H9 (cell line): ENCODE measurements around the gene MAD1L1. TPM values are rescaled to one million over a fixed set of nuclear protein-coding genes. Genes with fewer than 3 reads are reported as not detected.

ENCODE experiments used
- DNase-seq: peaks from one replicate; pipeline ENCODE4 v3.0.0-alpha.2; 2017
- H2AFZ ChIP-seq: one replicate; pipeline ENCODE4 v1.6.1; 2013; ENCODE audit warnings: mild to moderate bottlenecking, low read length, control low read depth, moderate library complexity
- H2AK5ac ChIP-seq: 2 replicates; pipeline ENCODE4 v1.6.1; 2013; ENCODE audit warnings: low read length, control low read depth, mixed read lengths; ENCODE audit not compliant: insufficient read length
- H2BK120ac ChIP-seq: one replicate; pipeline ENCODE4 v1.6.1; 2013; ENCODE audit warnings: low read depth, mild to moderate bottlenecking, low read length, control low read depth, inconsistent platforms; ENCODE audit not compliant: poor library complexity, severe bottlenecking
- H2BK12ac ChIP-seq: 2 replicates; pipeline ENCODE4 v1.6.1; 2013; ENCODE audit warnings: low read length, control low read depth, mixed read lengths, low read depth; ENCODE audit not compliant: insufficient read length
- H2BK15ac ChIP-seq: 2 replicates; pipeline ENCODE4 v1.6.1; 2013; ENCODE audit warnings: low read depth, low read length, control low read depth
- H2BK20ac ChIP-seq: one replicate; pipeline ENCODE4 v1.6.1; 2013; ENCODE audit warnings: low read depth, mild to moderate bottlenecking, low read length, control low read depth, inconsistent platforms; ENCODE audit not compliant: poor library complexity, severe bottlenecking
- H2BK5ac ChIP-seq: 2 replicates; pipeline ENCODE4 v1.6.1; 2013; ENCODE audit warnings: low read length, control low read depth, mixed read lengths; ENCODE audit not compliant: insufficient read length
- H3K14ac ChIP-seq: 2 replicates; pipeline ENCODE4 v1.6.1; 2013; ENCODE audit warnings: low read length, control low read depth; ENCODE audit not compliant: insufficient read depth
- H3K18ac ChIP-seq: 2 replicates; pipeline ENCODE4 v1.6.1; 2013; ENCODE audit warnings: low read depth, mild to moderate bottlenecking, mixed read lengths, low read length, control low read depth; ENCODE audit not compliant: insufficient read length
- H3K23ac ChIP-seq: 2 replicates; pipeline ENCODE4 v1.6.1; 2013; ENCODE audit warnings: low read length, control low read depth, mixed read lengths, low read depth; ENCODE audit not compliant: insufficient read length
- H3K23me2 ChIP-seq: 2 replicates; pipeline ENCODE4 v1.6.1; 2013; ENCODE audit warnings: low read depth, mild to moderate bottlenecking, mixed read lengths, low read length, control low read depth; ENCODE audit not compliant: insufficient read length, poor library complexity, severe bottlenecking
- H3K27ac ChIP-seq: 2 replicates; pipeline ENCODE4 v1.5.1; 2013; ENCODE audit warnings: low read length, control low read depth, mixed read lengths, low read depth; ENCODE audit not compliant: insufficient read length
- H3K27me3 ChIP-seq: 2 replicates; pipeline ENCODE4 v1.6.1; 2013; ENCODE audit warnings: low read length, control low read depth, inconsistent platforms; ENCODE audit not compliant: insufficient read depth
- H3K4ac ChIP-seq: 2 replicates; pipeline ENCODE4 v1.6.1; 2013; ENCODE audit warnings: low read depth, mild to moderate bottlenecking, control low read depth, inconsistent platforms, low read length, moderate library complexity
- H3K4me1 ChIP-seq: 2 replicates; pipeline ENCODE4 v1.6.1; 2013; ENCODE audit warnings: low read length, control low read depth, inconsistent platforms; ENCODE audit not compliant: insufficient read depth
- H3K4me2 ChIP-seq: 2 replicates; pipeline ENCODE4 v1.6.1; 2013; ENCODE audit warnings: low read length, control low read depth, mixed read lengths; ENCODE audit not compliant: insufficient read length, insufficient read depth
- H3K56ac ChIP-seq: 2 replicates; pipeline ENCODE4 v1.6.1; 2013; ENCODE audit warnings: low read depth, mild to moderate bottlenecking, mixed read lengths, low read length, control low read depth; ENCODE audit not compliant: insufficient read length
- H3K79me1 ChIP-seq: 2 replicates; pipeline ENCODE4 v1.6.1; 2013; ENCODE audit warnings: low read depth, mild to moderate bottlenecking, moderate library complexity, low read length, control low read depth, inconsistent platforms; ENCODE audit not compliant: insufficient read depth, poor library complexity, severe bottlenecking
- H3K79me2 ChIP-seq: 2 replicates; pipeline ENCODE4 v1.6.1; 2013; ENCODE audit warnings: low read length, control low read depth, inconsistent platforms; ENCODE audit not compliant: insufficient read depth
- H3K9ac ChIP-seq: 2 replicates; pipeline ENCODE4 v1.6.1; 2013; ENCODE audit warnings: low read length, control low read depth, mixed read lengths; ENCODE audit not compliant: insufficient read length; ENCODE audit errors: extremely low read depth
- H3K9me3 ChIP-seq: one replicate; pipeline ENCODE4 v1.6.1; 2013; ENCODE audit warnings: low read depth, low read length, inconsistent platforms; ENCODE audit not compliant: control insufficient read depth
- H3T11ph ChIP-seq: one replicate; pipeline ENCODE4 v1.6.1; 2013; ENCODE audit warnings: mild to moderate bottlenecking, low read length, control low read depth, inconsistent platforms
- H4K20me1 ChIP-seq: one replicate; pipeline ENCODE4 v1.6.1; 2013; ENCODE audit not compliant: control insufficient read depth, insufficient read length, insufficient read depth
- H4K5ac ChIP-seq: 2 replicates; pipeline ENCODE4 v1.6.1; 2013; ENCODE audit warnings: low read depth, mild to moderate bottlenecking, mixed read lengths, low read length, control low read depth; ENCODE audit not compliant: insufficient read length
- H4K8ac ChIP-seq: replicated peaks from 2 replicates; pipeline ENCODE4 v1.6.1; 2013; ENCODE audit warnings: low read length, control low read depth, mixed read lengths, low read depth; ENCODE audit not compliant: insufficient read length
- H4K91ac ChIP-seq: 2 replicates; pipeline ENCODE4 v1.6.1; 2013; ENCODE audit warnings: low read depth, mild to moderate bottlenecking, moderate library complexity, mixed read lengths, low read length, control low read depth; ENCODE audit not compliant: insufficient read length
- H3K27ac Mint-ChIP-seq, 3 experiments: 2 replicates in 2 of 3; 3 replicates in 1 of 3; pipeline ENCODE4 v1.8.0; 2020 to 2021; ENCODE audit warnings: mixed read lengths in 3 of 3, mild to moderate bottlenecking in 1 of 3, moderate library complexity in 1 of 3
- H3K27me3 Mint-ChIP-seq: 2 replicates; pipeline ENCODE4 v1.8.0; 2021; ENCODE audit warnings: low read depth, mild to moderate bottlenecking, moderate library complexity, mixed read lengths
- H3K36me3 Mint-ChIP-seq, 3 experiments: 2 replicates in 2 of 3; 3 replicates in 1 of 3; pipeline ENCODE4 v1.8.0; 2020 to 2021; ENCODE audit warnings: low read depth in 3 of 3, mixed read lengths in 3 of 3; ENCODE audit not compliant: insufficient read depth in 1 of 3
- H3K4me1 Mint-ChIP-seq, 2 experiments: 2 replicates each; pipeline ENCODE4 v1.8.0; 2020; ENCODE audit warnings: mixed read lengths in 2 of 2
- H3K4me3 Mint-ChIP-seq, 2 experiments: 2 replicates in 1 of 2; 3 replicates in 1 of 2; pipeline ENCODE4 v1.8.0; 2020 to 2021; ENCODE audit warnings: mild to moderate bottlenecking in 2 of 2, mixed read lengths in 2 of 2, moderate library complexity in 1 of 2
- H3K9me3 Mint-ChIP-seq, 2 experiments: 2 replicates in 1 of 2; 3 replicates in 1 of 2; pipeline ENCODE4 v1.8.0; 2020; ENCODE audit warnings: mild to moderate bottlenecking in 2 of 2, mixed read lengths in 2 of 2, moderate library complexity in 1 of 2
- WGBS: extraction: QIAGEN DNeasy Blood & Tissue Kit; methylation state at CpG from one replicate; pipeline ENCODE4 v1.1.7; 2013; ENCODE audit warnings: missing lambda C conversion rate, low lambda C conversion rate, mixed read lengths; ENCODE audit not compliant: insufficient read length; ENCODE audit errors: extremely low coverage; 5-methylcytosine and 5-hydroxymethylcytosine counted together
- total RNA-seq: library from RNA; stranded (reverse); gene quantifications from 2 replicates; pipeline ENCODE4 v1.2.1, GENCODE V29; 2021
- TF ChIP-seq, protein P1 (sequence below): fragments of 200-600 bp; sonication (generic); conservative IDR thresholded peaks from 3 replicates; pipeline ENCODE4 v1.8.0; 2021; ENCODE audit warnings: antibody characterized with exemption, mild to moderate bottlenecking

The MAD1L1 gene
- total RNA-seq, 1 experiment from 2014 or later: 39.0 TPM

DNA sequence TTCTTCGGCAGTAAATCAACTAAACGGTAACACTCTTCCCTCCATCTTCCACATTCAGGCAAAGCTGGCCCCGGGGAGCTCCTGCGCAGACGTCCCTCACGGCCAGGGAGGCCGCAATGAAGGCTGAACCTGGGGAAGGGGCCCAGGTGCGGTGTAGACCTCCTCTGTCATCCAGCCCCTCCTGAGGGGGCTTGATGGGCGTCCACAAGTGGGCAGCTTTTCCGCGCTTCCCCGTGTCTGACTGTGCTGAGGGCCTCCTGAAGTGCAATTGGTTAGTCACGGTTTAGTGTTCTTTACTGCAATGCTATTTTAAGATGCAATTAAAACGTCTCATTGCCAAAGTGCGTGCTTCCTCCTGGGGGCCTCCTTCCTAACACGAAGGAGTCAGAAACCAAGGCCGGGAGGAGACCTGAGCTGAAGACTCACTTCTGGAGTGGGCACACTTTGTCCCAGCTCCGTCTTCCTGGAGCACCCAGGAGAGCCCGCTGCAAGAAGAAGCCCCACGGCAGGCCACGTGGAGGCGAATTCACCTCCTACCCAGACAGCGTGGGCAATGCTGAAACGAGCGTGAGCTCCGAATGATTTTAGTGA is 389.4 kb downstream of the MAD1L1 start:
- no peak for DNase-seq
- Histone ChIP-seq H3K23me2 (no peaks in the 10 kb centered on the region), H2BK20ac (no peak overlapping the region), H2AFZ (no peak overlapping the region), H3K79me1 (no peaks in the 10 kb centered on the region), H4K8ac (no peak overlapping the region), H3K23ac (no peak overlapping the region), H3K56ac (no peak overlapping the region), H3K14ac (no peak overlapping the region; the same call in 1 of the 2 replicates), H3K18ac (no peak overlapping the region), H4K5ac (no peak overlapping the region), H2BK120ac (no peak overlapping the region), H2AK5ac (no peak overlapping the region), H3K4me2 (no peak overlapping the region), H2BK12ac (no peak overlapping the region), H3K79me2 (no peaks in the 10 kb centered on the region), H4K20me1 (no peaks in the 10 kb centered on the region), H3K27ac (no peak overlapping the region), H3T11ph (no peak overlapping the region), H3K27me3 (no peaks in the 10 kb centered on the region), H3K9ac (no peak overlapping the region), H3K9me3 (no peaks in the 10 kb centered on the region), H3K4ac (no peak overlapping the region; the same call in 1 of the 2 replicates), H2BK5ac (no peak overlapping the region), H2BK15ac (no peak overlapping the region), H4K91ac (no peak overlapping the region), H3K4me1 (no peaks in the 10 kb centered on the region)
- Mint-ChIP-seq H3K27me3 (no peaks in the 10 kb centered on the region), H3K36me3 (peaks cover 0 to 2% (median 0%) of the 10 kb centered on the region in 3 experiments; a peak in 2 of 7 replicates), H3K27ac (peak overlapping the region; percentile 10 to 62 (median 34); a peak in 2 of 7 replicates), H3K9me3 (no peaks in the 10 kb centered on the region), H3K4me3 (no peak overlapping the region), H3K4me1 (peaks cover 4 to 5% of the 10 kb centered on the region in 2 experiments; a peak in 1 of 4 replicates)
- TF ChIP-seq, protein P1, sequence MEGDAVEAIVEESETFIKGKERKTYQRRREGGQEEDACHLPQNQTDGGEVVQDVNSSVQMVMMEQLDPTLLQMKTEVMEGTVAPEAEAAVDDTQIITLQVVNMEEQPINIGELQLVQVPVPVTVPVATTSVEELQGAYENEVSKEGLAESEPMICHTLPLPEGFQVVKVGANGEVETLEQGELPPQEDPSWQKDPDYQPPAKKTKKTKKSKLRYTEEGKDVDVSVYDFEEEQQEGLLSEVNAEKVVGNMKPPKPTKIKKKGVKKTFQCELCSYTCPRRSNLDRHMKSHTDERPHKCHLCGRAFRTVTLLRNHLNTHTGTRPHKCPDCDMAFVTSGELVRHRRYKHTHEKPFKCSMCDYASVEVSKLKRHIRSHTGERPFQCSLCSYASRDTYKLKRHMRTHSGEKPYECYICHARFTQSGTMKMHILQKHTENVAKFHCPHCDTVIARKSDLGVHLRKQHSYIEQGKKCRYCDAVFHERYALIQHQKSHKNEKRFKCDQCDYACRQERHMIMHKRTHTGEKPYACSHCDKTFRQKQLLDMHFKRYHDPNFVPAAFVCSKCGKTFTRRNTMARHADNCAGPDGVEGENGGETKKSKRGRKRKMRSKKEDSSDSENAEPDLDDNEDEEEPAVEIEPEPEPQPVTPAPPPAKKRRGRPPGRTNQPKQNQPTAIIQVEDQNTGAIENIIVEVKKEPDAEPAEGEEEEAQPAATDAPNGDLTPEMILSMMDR: no peak
- WGBS: no CpG with 5 or more reads among the region's 26 CpGs
